AG10803 (cell line): ENCODE data around the gene THBS4.

ENCODE experiments used
- DNase-seq: peaks from one replicate; pipeline ENCODE4 v3.0.0; 2010; ENCODE audit warnings: low read depth
- H3K4me3 ChIP-seq: 2 replicates; pipeline ENCODE4 v1.5.1; 2011; ENCODE audit warnings: mild to moderate bottlenecking, low read length, control low read depth
- CTCF ChIP-seq: conservative IDR thresholded peaks from 2 replicates; pipeline ENCODE4 v1.5.1; 2011; ENCODE audit warnings: mild to moderate bottlenecking, low read length, control low read depth, inconsistent platforms

THBS4 gene

GRCh38 chr5:80002677-80003076, 32.5 kb upstream of the THBS4 start:
- no peak overlapping the region for H3K4me3 ChIP-seq
- no peak for DNase-seq
- no peak for TF ChIP-seq CTCF

GRCh38 chr5:80008995-80009765, 26.0 kb upstream of the THBS4 start:
- no peak overlapping the region for H3K4me3 ChIP-seq
- TF ChIP-seq CTCF, result no peak
- no peak for DNase-seq

GRCh38 chr5:80010754-80011392, 24.3 kb upstream of the THBS4 start:
- TF ChIP-seq CTCF, result no peak
- no peak for DNase-seq
- H3K4me3 ChIP-seq, result no peak overlapping the region

GRCh38 chr5:80025069-80025468, 10.1 kb upstream of the THBS4 start:
- DNase-seq, result no peak
- no peak overlapping the region for H3K4me3 ChIP-seq
- no peak for TF ChIP-seq CTCF

DNA sequence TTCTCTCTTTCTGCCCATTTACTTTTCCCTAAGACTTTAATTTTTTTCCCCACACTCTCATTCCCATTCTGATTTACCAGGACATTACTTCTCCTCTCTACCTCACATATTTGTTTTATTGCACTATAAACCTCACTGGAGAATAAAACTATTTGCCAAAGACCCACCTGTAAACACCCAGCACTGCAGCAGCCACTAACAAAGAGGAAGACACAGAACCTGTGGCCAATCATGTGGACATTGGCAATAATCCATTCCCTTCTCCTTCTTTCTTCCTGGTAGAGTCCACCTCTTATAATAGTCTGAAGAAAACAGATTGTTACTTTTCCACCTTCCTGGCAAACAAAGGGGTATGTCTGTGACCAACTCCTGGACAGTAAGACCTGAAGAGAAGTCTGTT, 8.3 kb upstream of the THBS4 start:
- no peak overlapping the region for H3K4me3 ChIP-seq
- DNase-seq, result no peak
- no peak for TF ChIP-seq CTCF

- H3K4me3 ChIP-seq, result no peak overlapping the region
- no peak for DNase-seq
- TF ChIP-seq CTCF, result no peak
Measured at GRCh38 chr5:80031109-80031508, 4.0 kb upstream of the THBS4 start.

DNA sequence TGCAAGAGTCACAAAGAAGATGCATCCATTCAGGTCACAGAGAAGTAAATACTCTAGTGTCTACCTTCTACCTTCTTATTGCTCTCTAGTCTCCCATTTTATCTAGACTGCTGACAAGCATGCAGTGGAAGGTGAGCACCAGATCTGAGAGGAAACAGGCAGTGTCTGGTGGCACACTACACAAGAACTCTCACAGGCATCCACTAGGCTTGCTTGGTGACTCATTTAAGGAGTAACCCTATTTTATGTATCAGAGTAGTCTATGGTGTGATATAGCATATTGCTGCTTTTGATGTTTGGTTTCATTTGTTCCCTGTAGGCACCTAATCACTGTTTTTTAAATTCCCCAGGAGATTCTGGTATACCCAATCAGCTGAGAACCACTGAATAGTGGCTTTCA, 1.6 kb upstream of the THBS4 start:
- no peak for DNase-seq
- no peak overlapping the region for H3K4me3 ChIP-seq
- no peak for TF ChIP-seq CTCF
